Caco-2 (cell line): ENCODE data around the gene SBF2. TPM values are rescaled to one million over a fixed set of nuclear protein-coding genes. Genes with fewer than 3 reads are reported as not detected.

Source experiments
- BruUV-seq: library from RNA; stranded (reverse); fragments of 400-500 nt; replicated peaks from 2 replicates; lab custom pipeline; 2021; lab: Mats Ljungman, UMichigan
- CTCF ChIA-PET: fragments of 300-600 bp; sonication (Branson Sonifier 250); formaldehyde crosslinking; loops from one replicate; lab custom pipeline; 2022; ENCODE audit warnings: antibody characterized with exemption; lab: Charles Lee
- POLR2A ChIA-PET: fragments of 300-600 bp; sonication (Branson Sonifier 250); formaldehyde crosslinking; loops from one replicate; lab custom pipeline; 2022; ENCODE audit warnings: antibody characterized with exemption; lab: Charles Lee
- DNase-seq, 2 experiments: peaks; one replicate each; pipeline versions ENCODE4 v3.0.0 to v3.0.0-alpha.2; 2020 to 2022
- H3K27me3 ChIP-seq: replicated peaks from 2 replicates; pipeline ENCODE4 v1.6.0; 2011; ENCODE audit warnings: low read length; ENCODE audit not compliant: control insufficient read depth, insufficient read depth
- H3K36me3 ChIP-seq: 2 replicates; pipeline ENCODE4 v1.5.1; 2011; ENCODE audit warnings: low read length; ENCODE audit not compliant: control insufficient read depth, insufficient read depth
- H3K4me1 ChIP-seq: fragments of 250-450 bp; sonication (Bioruptor Pico); 2 replicates; pipeline ENCODE4 v1.5.1; 2020; ENCODE audit warnings: mild to moderate bottlenecking
- H3K4me3 ChIP-seq: 2 replicates; pipeline ENCODE4 v1.5.1; 2011; ENCODE audit warnings: low read depth, mild to moderate bottlenecking, control low read depth, low read length
- H3K9me3 ChIP-seq: fragments of 250-450 bp; sonication (Bioruptor Pico); 2 replicates; pipeline ENCODE4 v1.5.1; 2020; ENCODE audit warnings: mild to moderate bottlenecking, moderate library complexity
- H3K27ac Mint-ChIP-seq: one replicate; pipeline ENCODE4 v1.8.0; 2022; ENCODE audit warnings: mixed read lengths; ENCODE audit not compliant: unreplicated experiment
- H3K27me3 Mint-ChIP-seq: one replicate; pipeline ENCODE4 v1.8.0; 2022; ENCODE audit warnings: mixed read lengths; ENCODE audit not compliant: insufficient read depth, unreplicated experiment
- H3K36me3 Mint-ChIP-seq: one replicate; pipeline ENCODE4 v1.8.0; 2022; ENCODE audit warnings: mild to moderate bottlenecking, mixed read lengths; ENCODE audit not compliant: insufficient read depth, unreplicated experiment
- H3K4me1 Mint-ChIP-seq: one replicate; pipeline ENCODE4 v1.8.0; 2022; ENCODE audit warnings: low read depth, mixed read lengths; ENCODE audit not compliant: unreplicated experiment
- H3K4me3 Mint-ChIP-seq: one replicate; pipeline ENCODE4 v1.8.0; 2022; ENCODE audit warnings: mild to moderate bottlenecking, moderate library complexity, mixed read lengths; ENCODE audit not compliant: unreplicated experiment
- H3K9me3 Mint-ChIP-seq: one replicate; pipeline ENCODE4 v1.8.0; 2022; ENCODE audit warnings: mixed read lengths; ENCODE audit not compliant: unreplicated experiment
- intact Hi-C: fragments of 100-400 bp; cut with micrococcal nuclease; formaldehyde crosslinking; loops from one replicate; pipeline ENCODE4 v1.10.0; 2022; ENCODE audit not compliant: unreplicated experiment
- total RNA-seq: library from RNA; stranded (reverse); gene quantifications from 2 replicates; pipeline ENCODE4 v1.2.3, GENCODE V29; 2022
- TF ChIP-seq, protein P1 (sequence below), 2 experiments: fragments of 200-600 bp in 1 of 2; IDR thresholded peaks; 1 replicate in 1 of 2; 2 replicates in 1 of 2; pipeline versions ENCODE4 v1.5.1 to v1.8.0; 2011 to 2022; ENCODE audit warnings: antibody characterized with exemption in 1 of 2, control low read depth in 1 of 2, inconsistent platforms in 1 of 2, low read depth in 1 of 2, low read length in 1 of 2, mild to moderate bottlenecking in 1 of 2, moderate library complexity in 1 of 2; ENCODE audit not compliant: insufficient read depth in 1 of 2, severe bottlenecking in 1 of 2, unreplicated experiment in 1 of 2

Gene SBF2
- total RNA-seq, 1 experiment from 2014 or later, result 72.2 TPM

DNA sequence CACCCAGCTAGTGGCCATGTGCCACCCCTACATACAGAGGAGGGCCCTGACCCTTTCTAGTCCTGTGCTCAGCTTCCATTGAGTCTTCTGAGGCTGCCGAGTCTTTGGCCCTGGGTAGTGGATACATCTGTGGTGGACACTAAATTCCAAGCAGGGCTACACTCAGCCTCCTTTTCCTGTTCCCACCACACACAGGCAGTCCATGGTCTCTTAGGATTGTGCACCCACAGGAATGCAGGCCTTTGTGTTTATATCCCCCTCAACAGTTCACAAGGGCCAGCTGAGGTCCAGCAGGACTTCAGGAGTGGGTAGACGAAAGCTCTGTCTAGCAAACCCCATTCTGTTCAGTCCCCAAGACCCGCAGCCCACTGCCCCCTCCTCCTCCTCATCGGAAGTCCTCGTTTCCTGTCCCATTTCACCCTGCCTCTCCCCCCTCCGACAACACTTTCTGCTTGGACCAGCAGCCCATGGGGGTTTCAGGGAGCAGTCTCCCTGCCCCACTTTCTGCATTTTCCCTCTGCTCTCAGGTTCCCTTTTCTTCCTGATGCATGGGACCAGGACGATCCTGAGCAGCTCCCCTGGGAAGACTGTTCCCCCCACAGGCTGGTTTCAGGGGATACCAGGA is 538.3 kb downstream of the SBF2 start:
- TF ChIP-seq, protein P1, sequence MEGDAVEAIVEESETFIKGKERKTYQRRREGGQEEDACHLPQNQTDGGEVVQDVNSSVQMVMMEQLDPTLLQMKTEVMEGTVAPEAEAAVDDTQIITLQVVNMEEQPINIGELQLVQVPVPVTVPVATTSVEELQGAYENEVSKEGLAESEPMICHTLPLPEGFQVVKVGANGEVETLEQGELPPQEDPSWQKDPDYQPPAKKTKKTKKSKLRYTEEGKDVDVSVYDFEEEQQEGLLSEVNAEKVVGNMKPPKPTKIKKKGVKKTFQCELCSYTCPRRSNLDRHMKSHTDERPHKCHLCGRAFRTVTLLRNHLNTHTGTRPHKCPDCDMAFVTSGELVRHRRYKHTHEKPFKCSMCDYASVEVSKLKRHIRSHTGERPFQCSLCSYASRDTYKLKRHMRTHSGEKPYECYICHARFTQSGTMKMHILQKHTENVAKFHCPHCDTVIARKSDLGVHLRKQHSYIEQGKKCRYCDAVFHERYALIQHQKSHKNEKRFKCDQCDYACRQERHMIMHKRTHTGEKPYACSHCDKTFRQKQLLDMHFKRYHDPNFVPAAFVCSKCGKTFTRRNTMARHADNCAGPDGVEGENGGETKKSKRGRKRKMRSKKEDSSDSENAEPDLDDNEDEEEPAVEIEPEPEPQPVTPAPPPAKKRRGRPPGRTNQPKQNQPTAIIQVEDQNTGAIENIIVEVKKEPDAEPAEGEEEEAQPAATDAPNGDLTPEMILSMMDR (IDR thresholded peaks at IDR 0.05; ENCODE audit: insufficient read depth in 1 of 2, low read depth in 1 of 2, low read length in 1 of 2, severe bottlenecking in 1 of 2, unreplicated experiment in 1 of 2), result no peak

DNA sequence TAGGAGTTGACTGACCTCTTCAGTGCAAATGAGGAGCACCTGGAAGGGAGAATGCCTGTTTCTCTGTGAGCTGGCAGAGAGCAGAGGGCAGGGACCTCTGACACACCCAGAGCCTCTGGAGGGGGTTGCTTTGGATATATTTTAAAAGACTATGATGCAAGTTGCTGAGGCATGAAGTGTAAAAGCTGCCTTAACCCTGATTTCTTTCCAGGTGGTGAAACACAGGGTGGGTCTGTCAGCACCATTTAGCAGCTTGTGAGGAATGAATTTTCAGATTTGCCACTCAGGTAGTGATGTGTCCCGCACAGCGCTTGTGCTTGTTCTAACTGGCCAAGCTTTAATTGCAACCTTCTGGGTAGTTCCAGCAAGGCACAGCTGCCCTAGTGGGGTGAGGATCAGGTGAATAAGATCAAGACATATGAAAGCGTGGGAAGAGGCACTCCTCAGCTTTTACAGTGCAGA is 540.0 kb downstream of the SBF2 start:
- H3K27ac Mint-ChIP-seq, result peak overlapping the region; percentile 29

More for the DNA sequence above, 538.3 kb downstream of the SBF2 start:
- Mint-ChIP-seq H3K9me3 (no peaks in the 10 kb centered on the region), H3K27ac (peak overlapping the region; percentile 45), H3K36me3 (peaks cover 45% of the 10 kb centered on the region), H3K27me3 (no peaks in the 10 kb centered on the region), H3K4me1 (peaks cover 19% of the 10 kb centered on the region), H3K4me3 (no peak overlapping the region)
- CTCF ChIA-PET, result interaction anchor here (0.6 kb wide), 1 partner anchor 549 kb away, joined by 6 read pairs; the partner anchor contains the start of gene ADM
- Histone ChIP-seq H3K4me3 (no peak overlapping the region), H3K27me3 (no peaks in the 10 kb centered on the region), H3K36me3 (no peaks in the 10 kb centered on the region), H3K9me3 (0 out of 2 replicates have a peak, but pooled peaks cover 3% of the 10 kb centered on the region), H3K4me1 (peaks cover 12% of the 10 kb centered on the region)
- BruUV-seq, result no TSS peak
- POLR2A ChIA-PET, result no interaction called here
- no peak for DNase-seq
- intact Hi-C loops, result loop anchor here (10.0 kb wide), 2 partner anchors 69 to 429 kb away; no protein-coding TSS in a partner anchor

DNA sequence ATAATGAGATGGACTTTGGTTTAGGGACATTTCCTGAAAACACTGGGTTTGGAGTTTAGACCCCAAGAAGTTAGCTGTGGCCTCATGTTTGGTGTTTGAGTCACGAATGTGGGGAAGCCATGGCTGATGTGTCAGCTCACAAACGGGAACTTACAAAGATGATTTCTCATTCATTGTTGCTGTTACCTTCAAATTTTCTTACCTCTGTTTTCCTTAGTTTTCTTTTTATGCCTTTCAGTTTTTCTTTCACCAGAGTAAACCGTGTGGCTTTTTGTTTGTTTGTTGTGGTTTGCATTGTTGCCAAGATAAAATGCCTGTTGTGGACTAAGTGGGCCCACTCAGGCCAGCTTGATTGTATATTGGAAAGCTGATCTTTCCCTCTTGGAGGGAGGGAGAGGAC is 541.0 kb downstream of the SBF2 start:
- Mint-ChIP-seq H3K9me3 (no peaks in the 10 kb centered on the region), H3K4me3 (no peak overlapping the region), H3K36me3 (peaks cover 69% of the 10 kb centered on the region), H3K4me1 (peaks cover 22% of the 10 kb centered on the region), H3K27ac (peak overlapping the region; percentile 29), H3K27me3 (no peaks in the 10 kb centered on the region)
- DNase-seq, result no peak
- Histone ChIP-seq H3K4me3 (no peak overlapping the region), H3K36me3 (peaks cover 2% of the 10 kb centered on the region), H3K9me3 (0 out of 2 replicates have a peak, but pooled peaks cover 3% of the 10 kb centered on the region), H3K27me3 (no peaks in the 10 kb centered on the region), H3K4me1 (no peaks in the 10 kb centered on the region)
- TF ChIP-seq, protein P1 (IDR thresholded peaks at IDR 0.05; ENCODE audit: insufficient read depth in 1 of 2, low read depth in 1 of 2, low read length in 1 of 2, severe bottlenecking in 1 of 2, unreplicated experiment in 1 of 2), result no peak
- ChIA-PET CTCF (no interaction called here), POLR2A (no interaction called here)
- intact Hi-C loops, result loop anchor here (10.0 kb wide), 2 partner anchors 72 to 432 kb away; no protein-coding TSS in a partner anchor
- BruUV-seq, result no TSS peak

More for the DNA sequence above, 540.0 kb downstream of the SBF2 start:
- BruUV-seq, result no TSS peak
- peaks cover 2% of the 10 kb centered on the region for H3K36me3 ChIP-seq
- H3K4me3 ChIP-seq, result no peak overlapping the region
- no peak for DNase-seq
- 0 out of 2 replicates have a peak, but pooled peaks cover 3% of the 10 kb centered on the region for H3K9me3 ChIP-seq
- Mint-ChIP-seq H3K36me3 (peaks cover 62% of the 10 kb centered on the region), H3K27me3 (no peaks in the 10 kb centered on the region), H3K9me3 (no peaks in the 10 kb centered on the region), H3K4me1 (peaks cover 22% of the 10 kb centered on the region), H3K4me3 (no peak overlapping the region)
- POLR2A ChIA-PET, result interaction anchor here (0.5 kb wide), 1 partner anchor 652 kb away, joined by 3 read pairs; no protein-coding TSS in a partner anchor
- no peaks in the 10 kb centered on the region for H3K27me3 ChIP-seq
- intact Hi-C loops, result loop anchor here (10.0 kb wide), 2 partner anchors 71 to 431 kb away; no protein-coding TSS in a partner anchor
- H3K4me1 ChIP-seq, result no peaks in the 10 kb centered on the region
- CTCF ChIA-PET, result no interaction called here
- TF ChIP-seq, protein P1 (IDR thresholded peaks at IDR 0.05; ENCODE audit: insufficient read depth in 1 of 2, low read depth in 1 of 2, low read length in 1 of 2, severe bottlenecking in 1 of 2, unreplicated experiment in 1 of 2), result no peak
